Neural cell (in vitro differentiated cells): ENCODE data around the gene TMEM255B.

ENCODE experiments used
- CTCF ChIP-seq: fragments of 450-650 bp; IDR thresholded peaks from 2 replicates; pipeline ENCODE4 v1.5.1; 2014; ENCODE audit warnings: antibody characterized with exemption, mild to moderate bottlenecking, moderate library complexity; ENCODE audit not compliant: poor library complexity, severe bottlenecking
- MXI1 ChIP-seq: fragments of 450-650 bp; conservative IDR thresholded peaks from 2 replicates; pipeline ENCODE4 v1.6.1; 2014; ENCODE audit warnings: antibody characterized with exemption, mild to moderate bottlenecking; ENCODE audit not compliant: poor library complexity, severe bottlenecking
- POLR2AphosphoS5 ChIP-seq: IDR thresholded peaks from 2 replicates; pipeline ENCODE4 v1.6.1; 2012
- REST ChIP-seq: IDR thresholded peaks from 2 replicates; pipeline ENCODE4 v1.6.1; 2012; ENCODE audit warnings: borderline replicate concordance

GRCh38 chr13:113802090-113802531 lies 43.1 kb downstream of the TMEM255B start:
- TF ChIP-seq MXI1, result no peak
- no peak for TF ChIP-seq CTCF
- TF ChIP-seq POLR2AphosphoS5, result no peak
- no peak for TF ChIP-seq REST
